Measurements from ENCODE around the gene LRRK2. TPM values are rescaled to one million over a fixed set of nuclear protein-coding genes. Genes with fewer than 3 reads are reported as not detected.

LRRK2 gene
- total RNA-seq, 4 donors from 2014 or later, result 24.0 to 32.8 (median 29.2) TPM

- TF ChIP-seq POLR2A (IDR thresholded peaks at IDR 0.05; ENCODE audit: low read depth) (no peak), POLR2AphosphoS5 (IDR thresholded peaks at IDR 0.05) (no peak)
- TF ChIP-seq, protein P1, sequence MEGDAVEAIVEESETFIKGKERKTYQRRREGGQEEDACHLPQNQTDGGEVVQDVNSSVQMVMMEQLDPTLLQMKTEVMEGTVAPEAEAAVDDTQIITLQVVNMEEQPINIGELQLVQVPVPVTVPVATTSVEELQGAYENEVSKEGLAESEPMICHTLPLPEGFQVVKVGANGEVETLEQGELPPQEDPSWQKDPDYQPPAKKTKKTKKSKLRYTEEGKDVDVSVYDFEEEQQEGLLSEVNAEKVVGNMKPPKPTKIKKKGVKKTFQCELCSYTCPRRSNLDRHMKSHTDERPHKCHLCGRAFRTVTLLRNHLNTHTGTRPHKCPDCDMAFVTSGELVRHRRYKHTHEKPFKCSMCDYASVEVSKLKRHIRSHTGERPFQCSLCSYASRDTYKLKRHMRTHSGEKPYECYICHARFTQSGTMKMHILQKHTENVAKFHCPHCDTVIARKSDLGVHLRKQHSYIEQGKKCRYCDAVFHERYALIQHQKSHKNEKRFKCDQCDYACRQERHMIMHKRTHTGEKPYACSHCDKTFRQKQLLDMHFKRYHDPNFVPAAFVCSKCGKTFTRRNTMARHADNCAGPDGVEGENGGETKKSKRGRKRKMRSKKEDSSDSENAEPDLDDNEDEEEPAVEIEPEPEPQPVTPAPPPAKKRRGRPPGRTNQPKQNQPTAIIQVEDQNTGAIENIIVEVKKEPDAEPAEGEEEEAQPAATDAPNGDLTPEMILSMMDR (IDR thresholded peaks at IDR 0.05), result no peak
- H3K36me3 ChIP-seq, result peaks cover 0 to 36% (median 26%) of the 10 kb centered on the region in 4 donors
- no peaks in the 10 kb centered on the region for H3K27me3 ChIP-seq
- no peak overlapping the region for H3K4me3 ChIP-seq
- H3K9me3 ChIP-seq, result no peaks in the 10 kb centered on the region
- no peaks in the 10 kb centered on the region for H3K4me1 ChIP-seq
- no peak for DNase-seq (ENCODE audit: extremely low spot score)
- no peak overlapping the region for H3K27ac ChIP-seq (replicated peaks in 1 of 4)
- intact Hi-C loops (cut with DNase I), result no loop called here
- WGBS, result 100% methylated on average over 1 of the region's 1 CpG
These were observed 57.1 kb downstream of the LRRK2 start for GRCh38 chr12:40281791-40282364.

DNA sequence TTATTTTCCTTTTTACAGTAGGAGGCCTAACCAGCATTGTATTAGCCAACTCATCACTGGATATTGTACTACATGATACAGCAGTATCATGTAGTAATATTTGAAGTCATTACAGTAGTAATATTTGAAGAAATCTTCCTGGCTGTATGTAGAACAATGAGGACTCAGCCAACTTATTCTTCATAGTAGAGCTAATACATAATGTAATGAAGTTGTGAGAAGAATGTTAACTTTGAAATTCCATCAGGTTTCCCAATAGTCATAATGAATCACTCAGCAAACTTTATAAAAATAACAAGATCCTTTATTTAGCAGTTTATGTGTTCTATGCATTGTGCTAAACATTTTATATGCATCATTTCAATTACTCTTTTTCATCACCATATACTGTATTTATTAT lies 61.8 kb downstream of the LRRK2 start:
- intact Hi-C loops (cut with DNase I), result no loop called here
- H3K27ac ChIP-seq (replicated peaks in 1 of 4), result no peak overlapping the region
- no peaks in the 10 kb centered on the region for H3K4me1 ChIP-seq
- peaks cover 0 to 36% (median 14%) of the 10 kb centered on the region in 4 donors for H3K36me3 ChIP-seq
- H3K9me3 ChIP-seq, result no peaks in the 10 kb centered on the region
- TF ChIP-seq, protein P1 (IDR thresholded peaks at IDR 0.05), result no peak
- no peak for TF ChIP-seq POLR2A (IDR thresholded peaks at IDR 0.05; ENCODE audit: low read depth)
- TF ChIP-seq EP300 (IDR thresholded peaks at IDR 0.05), result no peak
- TF ChIP-seq POLR2AphosphoS5 (IDR thresholded peaks at IDR 0.05), result no peak
- DNase-seq (ENCODE audit: extremely low spot score), result no peak
- H3K4me3 ChIP-seq, result no peak overlapping the region
- no peaks in the 10 kb centered on the region for H3K27me3 ChIP-seq

DNA sequence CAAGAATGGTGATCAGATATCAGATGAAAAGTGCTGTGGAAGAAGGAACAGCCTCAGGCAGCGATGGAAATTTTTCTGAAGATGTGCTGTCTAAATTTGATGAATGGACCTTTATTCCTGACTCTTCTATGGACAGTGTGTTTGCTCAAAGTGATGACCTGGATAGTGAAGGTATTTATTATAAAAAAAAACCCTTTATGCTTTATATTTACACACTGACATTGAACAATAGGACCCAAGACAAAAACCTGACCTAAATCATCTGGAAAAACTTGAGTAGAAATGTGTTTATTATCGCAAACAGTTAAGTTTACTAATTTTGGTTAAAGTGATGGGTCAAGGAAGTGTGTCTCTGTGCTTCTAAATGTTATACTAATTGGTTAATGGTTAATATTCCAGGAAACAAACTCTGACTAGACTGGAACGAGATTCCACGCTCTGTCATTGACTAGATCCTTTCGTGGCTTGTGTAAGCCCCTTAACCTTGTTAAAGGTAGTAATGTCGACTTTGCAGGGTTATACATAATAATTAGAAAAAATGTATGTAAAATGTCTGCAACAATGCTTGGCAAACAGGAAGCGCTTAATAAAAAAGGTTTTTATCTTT lies 62.7 kb downstream of the LRRK2 start:
- Histone ChIP-seq H3K27ac (replicated peaks in 1 of 4) (no peak overlapping the region), H3K4me1 (no peaks in the 10 kb centered on the region), H3K9me3 (no peaks in the 10 kb centered on the region), H3K36me3 (peaks cover 0 to 36% (median 14%) of the 10 kb centered on the region in 4 donors), H3K4me3 (no peak overlapping the region), H3K27me3 (no peaks in the 10 kb centered on the region)
- 89% methylated on average over 7 of the region's 7 CpGs for WGBS
- no peak for DNase-seq (ENCODE audit: extremely low spot score)
- intact Hi-C loops (cut with DNase I), result no loop called here
- TF ChIP-seq POLR2AphosphoS5 (IDR thresholded peaks at IDR 0.05) (no peak), EP300 (IDR thresholded peaks at IDR 0.05) (no peak)
- TF ChIP-seq, protein P1 (IDR thresholded peaks at IDR 0.05), result no peak

DNA sequence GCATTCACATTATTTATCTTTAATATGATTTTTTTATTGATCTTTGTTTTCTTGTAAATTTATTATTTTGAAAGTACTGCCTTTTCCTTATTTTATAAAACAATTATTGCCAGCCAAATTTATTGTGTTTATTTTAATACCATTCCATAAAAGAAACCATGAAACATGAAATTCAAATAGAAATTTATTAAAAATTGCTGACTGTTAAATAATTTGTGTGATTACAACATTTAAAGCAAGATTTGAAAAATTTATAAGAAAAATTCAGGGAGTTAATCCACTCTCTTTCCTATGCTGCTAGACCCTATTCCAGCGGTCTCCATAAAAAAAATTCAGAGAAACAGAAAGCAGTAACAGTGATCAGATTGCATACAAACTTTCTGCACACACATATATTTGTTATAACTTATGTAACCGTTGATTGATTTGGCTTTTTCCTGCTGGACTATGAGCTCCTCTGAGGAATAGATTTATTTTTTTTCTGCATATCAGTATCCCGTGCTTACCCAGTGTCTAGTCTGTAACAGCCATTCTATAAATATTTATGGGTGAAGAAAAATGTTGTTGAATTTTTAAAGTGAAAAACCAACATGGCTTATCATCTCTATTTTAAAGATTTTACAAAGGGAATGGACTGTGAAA lies 68.1 kb downstream of the LRRK2 start:
- intact Hi-C loops (cut with DNase I), result no loop called here
- TF ChIP-seq POLR2AphosphoS5 (IDR thresholded peaks at IDR 0.05) (no peak), EP300 (IDR thresholded peaks at IDR 0.05) (no peak), POLR2A (IDR thresholded peaks at IDR 0.05; ENCODE audit: low read depth) (no peak)
- TF ChIP-seq, protein P1 (IDR thresholded peaks at IDR 0.05), result no peak
- Histone ChIP-seq H3K36me3 (peaks cover 0 to 40% (median 17%) of the 10 kb centered on the region in 4 donors), H3K27ac (replicated peaks in 1 of 4) (no peak overlapping the region), H3K4me1 (no peaks in the 10 kb centered on the region), H3K4me3 (no peak overlapping the region), H3K9me3 (no peaks in the 10 kb centered on the region), H3K27me3 (no peaks in the 10 kb centered on the region)
- WGBS, result 61% methylated on average over 3 of the region's 3 CpGs
- DNase-seq (ENCODE audit: extremely low spot score), result no peak
